Upper lobe of right lung (tissue), 1 donor: Measurements from ENCODE around the gene MRPL14. TPM values are rescaled to one million over a fixed set of nuclear protein-coding genes. Genes with fewer than 3 reads are reported as not detected.

Experiments used
- ATAC-seq: fragments of 200-7000 bp; cut with Tn5 transposase; one replicate; pipeline ENCODE4 v1.9.1; 2020; ENCODE audit warnings: mild to moderate bottlenecking, moderate library complexity
- DNase-seq: peaks from one replicate; pipeline ENCODE4 v3.0.0-alpha.2; 2020
- H3K27ac ChIP-seq: fragments of 200-600 bp; one replicate; pipeline ENCODE4 v1.8.0; 2022
- H3K27me3 ChIP-seq: fragments of 200-600 bp; one replicate; pipeline ENCODE4 v1.8.0; 2022; ENCODE audit warnings: mild to moderate bottlenecking
- H3K36me3 ChIP-seq: fragments of 200-600 bp; one replicate; pipeline ENCODE4 v1.8.0; 2022
- H3K4me1 ChIP-seq: fragments of 200-600 bp; one replicate; pipeline ENCODE4 v1.8.0; 2022
- H3K4me3 ChIP-seq: fragments of 200-600 bp; one replicate; pipeline ENCODE4 v1.8.0; 2022; ENCODE audit warnings: mild to moderate bottlenecking
- H3K9me3 ChIP-seq: fragments of 200-600 bp; one replicate; pipeline ENCODE4 v1.8.0; 2022
- intact Hi-C: fragments of 100-400 bp; cut with DNase I; formaldehyde crosslinking; loops from one replicate; pipeline ENCODE4 v1.11.0; 2022
- total RNA-seq: library from RNA; stranded (reverse); fragmentation: NEBNext Ultra II Directional; extraction: Animal tissue kit (Norgen Biotek cat#: 25700); gene quantifications from one replicate; pipeline ENCODE4 v1.2.1, GENCODE V29; 2021
- TF ChIP-seq, protein P1 (sequence below): fragments of 200-600 bp; IDR thresholded peaks from one replicate; pipeline ENCODE4 v1.8.0; 2022; ENCODE audit warnings: antibody characterized with exemption
- donor health status: DM: no; HTN: yes; CAD: no; lungs with severe emphysema.

Gene MRPL14
- total RNA-seq, 1 donor from 2014 or later = 94.1 TPM

DNA sequence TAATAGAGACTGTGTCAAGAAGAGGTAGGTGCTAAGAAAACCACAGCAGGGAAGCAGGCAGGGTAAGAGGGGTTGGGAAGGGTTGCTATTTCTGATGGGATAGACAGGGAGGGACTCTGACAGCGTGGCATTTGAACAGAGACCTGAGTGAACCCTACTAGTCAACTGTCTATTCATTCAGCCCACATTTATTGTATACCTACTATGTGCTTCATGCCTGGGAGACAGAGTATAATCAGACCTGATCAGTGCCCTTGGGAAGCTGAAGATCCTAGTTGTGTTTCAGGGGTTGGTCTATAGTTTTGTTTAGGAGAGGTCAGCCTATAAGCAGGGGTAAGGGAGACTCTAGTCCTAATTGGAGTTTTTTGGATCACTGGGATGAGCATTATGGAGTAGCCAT lies 16.5 kb upstream of the MRPL14 start:
- Histone ChIP-seq H3K4me3 (no peak overlapping the region), H3K27me3 (no peaks in the 10 kb centered on the region), H3K9me3 (no peaks in the 10 kb centered on the region), H3K4me1 (no peaks in the 10 kb centered on the region), H3K36me3 (peaks cover 76% of the 10 kb centered on the region), H3K27ac (no peak overlapping the region)
- intact Hi-C loops = loop anchor here (5.0 kb wide), 1 partner anchor 46 kb away; no protein-coding TSS in a partner anchor
- TF ChIP-seq, protein P1, sequence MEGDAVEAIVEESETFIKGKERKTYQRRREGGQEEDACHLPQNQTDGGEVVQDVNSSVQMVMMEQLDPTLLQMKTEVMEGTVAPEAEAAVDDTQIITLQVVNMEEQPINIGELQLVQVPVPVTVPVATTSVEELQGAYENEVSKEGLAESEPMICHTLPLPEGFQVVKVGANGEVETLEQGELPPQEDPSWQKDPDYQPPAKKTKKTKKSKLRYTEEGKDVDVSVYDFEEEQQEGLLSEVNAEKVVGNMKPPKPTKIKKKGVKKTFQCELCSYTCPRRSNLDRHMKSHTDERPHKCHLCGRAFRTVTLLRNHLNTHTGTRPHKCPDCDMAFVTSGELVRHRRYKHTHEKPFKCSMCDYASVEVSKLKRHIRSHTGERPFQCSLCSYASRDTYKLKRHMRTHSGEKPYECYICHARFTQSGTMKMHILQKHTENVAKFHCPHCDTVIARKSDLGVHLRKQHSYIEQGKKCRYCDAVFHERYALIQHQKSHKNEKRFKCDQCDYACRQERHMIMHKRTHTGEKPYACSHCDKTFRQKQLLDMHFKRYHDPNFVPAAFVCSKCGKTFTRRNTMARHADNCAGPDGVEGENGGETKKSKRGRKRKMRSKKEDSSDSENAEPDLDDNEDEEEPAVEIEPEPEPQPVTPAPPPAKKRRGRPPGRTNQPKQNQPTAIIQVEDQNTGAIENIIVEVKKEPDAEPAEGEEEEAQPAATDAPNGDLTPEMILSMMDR = no peak
- no peak for DNase-seq
- no peak for ATAC-seq

DNA sequence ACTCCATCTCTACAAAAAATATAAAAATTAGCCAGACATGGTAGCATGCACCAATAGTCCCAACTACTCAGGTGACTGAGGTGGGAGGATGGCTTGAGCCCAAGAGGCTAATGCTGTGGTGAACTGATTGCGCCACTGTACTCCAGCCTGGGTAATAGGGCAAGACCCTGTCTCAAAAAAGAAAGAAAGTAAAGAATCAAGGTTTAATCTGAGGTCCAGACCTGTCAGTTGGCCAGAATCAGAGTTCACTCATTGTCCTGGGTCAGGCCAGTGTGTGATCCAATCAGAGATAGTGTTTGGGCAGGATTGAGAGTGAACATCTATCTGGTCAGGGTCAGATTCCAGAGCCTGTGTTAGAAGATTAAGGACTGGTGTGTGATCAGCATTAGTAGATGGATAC lies 15.6 kb upstream of the MRPL14 start:
- H3K36me3 ChIP-seq = peaks cover 67% of the 10 kb centered on the region
- no peaks in the 10 kb centered on the region for H3K4me1 ChIP-seq
- no peak for DNase-seq
- TF ChIP-seq, protein P1 = no peak
- intact Hi-C loops = loop anchor here (5.0 kb wide), 1 partner anchor 46 kb away; no protein-coding TSS in a partner anchor
- no peaks in the 10 kb centered on the region for H3K27me3 ChIP-seq
- no peak overlapping the region for H3K4me3 ChIP-seq
- H3K9me3 ChIP-seq = no peaks in the 10 kb centered on the region
- ATAC-seq = no peak
- H3K27ac ChIP-seq = no peak overlapping the region

- Histone ChIP-seq H3K27me3 (no peaks in the 10 kb centered on the region), H3K4me3 (no peak overlapping the region), H3K36me3 (peaks cover 70% of the 10 kb centered on the region), H3K27ac (no peak overlapping the region), H3K9me3 (no peaks in the 10 kb centered on the region), H3K4me1 (no peaks in the 10 kb centered on the region)
- DNase-seq (no peak), ATAC-seq (no peak)
- intact Hi-C loops = no loop called here
- TF ChIP-seq, protein P1 = no peak
Measured at GRCh38 chr6:44139351-44139743, 12.1 kb upstream of the MRPL14 start.

DNA sequence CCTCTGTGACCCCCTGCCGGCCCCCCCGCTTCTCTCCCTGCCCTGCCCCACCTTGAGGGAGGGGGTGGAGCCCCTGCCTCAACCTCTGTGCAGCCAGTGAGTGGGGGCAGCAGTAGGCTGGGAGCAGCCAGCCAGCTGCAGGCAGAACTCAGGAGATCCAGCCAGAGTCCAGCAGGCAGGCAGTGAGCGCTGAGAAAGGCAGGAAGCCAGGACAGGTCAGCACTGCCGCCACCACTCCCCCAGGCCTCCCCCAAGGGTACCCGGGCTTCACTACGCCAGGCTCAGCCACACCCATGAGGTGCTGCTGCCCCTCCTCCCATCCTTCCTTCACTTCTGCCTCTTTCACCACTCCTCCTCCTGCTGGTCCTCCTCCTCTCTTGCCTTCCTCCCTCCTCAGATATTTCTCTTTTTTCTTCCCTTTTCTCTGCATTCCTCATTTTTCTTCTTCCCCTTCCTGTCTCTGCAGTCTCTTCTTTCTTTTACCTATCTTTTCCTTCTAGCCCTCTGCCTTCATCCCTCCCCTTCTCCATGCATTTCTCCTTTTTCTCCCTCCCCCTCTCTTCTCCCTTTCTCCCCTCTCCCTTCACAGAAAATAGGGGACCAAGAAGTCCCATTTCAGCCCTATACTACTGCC lies 11.6 kb upstream of the MRPL14 start:
- DNase-seq (no peak), ATAC-seq (no peak)
- Histone ChIP-seq H3K27me3 (no peaks in the 10 kb centered on the region), H3K9me3 (no peaks in the 10 kb centered on the region), H3K4me3 (no peak overlapping the region), H3K27ac (no peak overlapping the region), H3K4me1 (no peaks in the 10 kb centered on the region), H3K36me3 (peaks cover 68% of the 10 kb centered on the region)
- TF ChIP-seq, protein P1 = no peak
- intact Hi-C loops = no loop called here

- ATAC-seq = no peak
- TF ChIP-seq, protein P1 = no peak
- Histone ChIP-seq H3K9me3 (no peaks in the 10 kb centered on the region), H3K36me3 (peaks cover 47% of the 10 kb centered on the region), H3K4me3 (no peak overlapping the region), H3K4me1 (peaks cover 5% of the 10 kb centered on the region), H3K27me3 (no peaks in the 10 kb centered on the region), H3K27ac (no peak overlapping the region)
- no peak for DNase-seq
- intact Hi-C loops = no loop called here
Measured at GRCh38 chr6:44135875-44136274, 8.6 kb upstream of the MRPL14 start.
